ENCODE data around the gene RELN.

DNA sequence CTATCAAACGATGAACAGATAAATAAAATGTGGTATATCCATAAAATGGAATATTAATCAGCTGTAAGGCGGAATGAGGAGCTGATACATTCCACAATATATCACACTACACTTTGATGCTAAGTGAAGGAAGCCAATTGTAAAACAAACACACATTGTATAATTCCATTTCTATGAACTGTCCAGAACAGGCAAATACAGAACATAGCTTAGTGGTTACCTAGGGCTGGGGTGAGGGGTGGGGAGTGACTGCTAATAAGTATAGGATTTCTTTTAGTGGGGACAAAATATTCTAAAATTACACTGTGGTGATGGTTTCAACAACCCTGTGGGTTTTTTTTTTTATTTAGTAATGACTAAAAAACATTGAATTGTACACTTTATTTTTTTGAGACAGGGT is 461.3 kb downstream of the RELN start:
- TF ChIP-seq, protein P1, sequence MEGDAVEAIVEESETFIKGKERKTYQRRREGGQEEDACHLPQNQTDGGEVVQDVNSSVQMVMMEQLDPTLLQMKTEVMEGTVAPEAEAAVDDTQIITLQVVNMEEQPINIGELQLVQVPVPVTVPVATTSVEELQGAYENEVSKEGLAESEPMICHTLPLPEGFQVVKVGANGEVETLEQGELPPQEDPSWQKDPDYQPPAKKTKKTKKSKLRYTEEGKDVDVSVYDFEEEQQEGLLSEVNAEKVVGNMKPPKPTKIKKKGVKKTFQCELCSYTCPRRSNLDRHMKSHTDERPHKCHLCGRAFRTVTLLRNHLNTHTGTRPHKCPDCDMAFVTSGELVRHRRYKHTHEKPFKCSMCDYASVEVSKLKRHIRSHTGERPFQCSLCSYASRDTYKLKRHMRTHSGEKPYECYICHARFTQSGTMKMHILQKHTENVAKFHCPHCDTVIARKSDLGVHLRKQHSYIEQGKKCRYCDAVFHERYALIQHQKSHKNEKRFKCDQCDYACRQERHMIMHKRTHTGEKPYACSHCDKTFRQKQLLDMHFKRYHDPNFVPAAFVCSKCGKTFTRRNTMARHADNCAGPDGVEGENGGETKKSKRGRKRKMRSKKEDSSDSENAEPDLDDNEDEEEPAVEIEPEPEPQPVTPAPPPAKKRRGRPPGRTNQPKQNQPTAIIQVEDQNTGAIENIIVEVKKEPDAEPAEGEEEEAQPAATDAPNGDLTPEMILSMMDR (IDR thresholded peaks at IDR 0.05) = no peak
- TF ChIP-seq POLR2A (IDR thresholded peaks at IDR 0.05) = no peak
